Testis (tissue), 2 donors: Measurements from ENCODE around the gene KCNB1.

Source experiments
- CTCF ChIP-seq, 3 experiments: fragments of 450-650 bp in 2 of 3; fragments of 200-600 bp in 1 of 3; sonication (generic) in 1 of 3; IDR thresholded peaks; one replicate each; pipeline ENCODE4 v1.5.1; 2016 to 2019; ENCODE audit warnings: antibody characterized with exemption in 3 of 3, mild to moderate bottlenecking in 2 of 3, moderate library complexity in 1 of 3
- POLR2A ChIP-seq: fragments of 450-650 bp; IDR thresholded peaks from one replicate; pipeline ENCODE4 v1.6.1; 2017; ENCODE audit warnings: antibody characterized with exemption, mild to moderate bottlenecking, moderate library complexity

GRCh38 chr20:49478266-49478665, 4.2 kb downstream of the KCNB1 start:
- TF ChIP-seq CTCF (IDR thresholded peaks at IDR 0.05) (no peak), POLR2A (no peak)
